ENCODE results near the gene NKX3-2.

Gene NKX3-2

GRCh38 chr4:13543839-13544605 is at the start of gene NKX3-2:
Gene NKX3-2, minus strand, starts transcription at chr4:13544508. Its CDS starts 94 bp downstream, at chr4:13544414.
- no peak for TF ChIP-seq GATA2 (IDR thresholded peaks at IDR 0.05; ENCODE audit: low read depth, low read length)
- no peak for TF ChIP-seq GATA3 (IDR thresholded peaks at IDR 0.05; ENCODE audit: low read depth, low read length)

- TF ChIP-seq GATA3 (IDR thresholded peaks at IDR 0.05; ENCODE audit: low read depth, low read length) (no peak), GATA2 (IDR thresholded peaks at IDR 0.05; ENCODE audit: low read depth, low read length) (no peak)
Measured at GRCh38 chr4:13592220-13592619, 47.9 kb upstream of the NKX3-2 start.

GRCh38 chr4:13590766-13591165 is 46.5 kb upstream of the NKX3-2 start:
- TF ChIP-seq GATA2 (IDR thresholded peaks at IDR 0.05; ENCODE audit: low read depth, low read length) (no peak), GATA3 (IDR thresholded peaks at IDR 0.05; ENCODE audit: low read depth, low read length) (no peak)

DNA sequence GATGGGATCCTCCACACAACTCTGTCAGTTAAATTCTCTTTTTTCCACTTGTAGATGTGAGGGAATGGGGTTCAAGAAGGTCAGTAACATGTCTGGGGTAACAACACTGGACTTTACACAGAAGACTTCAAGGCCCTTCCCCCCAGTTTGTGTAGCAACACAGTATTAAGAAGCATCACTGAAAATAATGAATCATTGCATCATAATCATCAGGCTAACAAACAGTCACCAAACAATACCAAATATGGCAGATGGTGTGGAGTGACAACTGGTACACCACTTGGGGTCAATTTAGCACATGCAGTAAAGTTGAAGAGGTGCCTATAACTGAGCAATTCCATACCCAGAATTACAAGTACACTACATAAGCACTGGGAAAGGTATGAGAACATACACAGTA is 44.6 kb upstream of the NKX3-2 start:
- TF ChIP-seq GATA2 (IDR thresholded peaks at IDR 0.05; ENCODE audit: low read depth, low read length) (no peak), GATA3 (IDR thresholded peaks at IDR 0.05; ENCODE audit: low read depth, low read length) (no peak)

GRCh38 chr4:13584481-13584880 is 40.2 kb upstream of the NKX3-2 start:
- no peak for TF ChIP-seq GATA3 (IDR thresholded peaks at IDR 0.05; ENCODE audit: low read depth, low read length)
- TF ChIP-seq GATA2 (IDR thresholded peaks at IDR 0.05; ENCODE audit: low read depth, low read length): no peak

DNA sequence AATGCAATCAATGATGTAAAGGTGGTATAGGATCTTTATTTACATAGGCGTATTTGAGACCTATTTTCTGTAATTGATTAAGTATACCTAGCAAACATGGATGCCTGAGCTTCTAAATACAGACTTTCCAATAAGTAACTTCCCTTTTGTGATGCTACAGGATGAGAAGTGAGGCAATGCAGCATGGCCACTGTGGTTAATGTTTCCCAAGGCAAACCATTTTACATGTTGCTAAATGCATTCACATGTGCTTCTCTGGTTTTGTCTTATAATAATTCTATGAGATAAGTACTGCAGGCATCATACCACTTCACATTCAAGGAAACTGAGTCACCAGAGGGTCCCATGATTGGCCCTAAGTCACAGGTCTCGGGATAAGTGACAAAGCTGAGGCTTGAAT is 35.7 kb upstream of the NKX3-2 start:
- TF ChIP-seq GATA3 (IDR thresholded peaks at IDR 0.05; ENCODE audit: low read depth, low read length) (no peak), GATA2 (IDR thresholded peaks at IDR 0.05; ENCODE audit: low read depth, low read length) (no peak)

GRCh38 chr4:13577660-13578059 is 33.4 kb upstream of the NKX3-2 start:
- TF ChIP-seq GATA2 (IDR thresholded peaks at IDR 0.05; ENCODE audit: low read depth, low read length) (no peak), GATA3 (IDR thresholded peaks at IDR 0.05; ENCODE audit: low read depth, low read length) (no peak)

GRCh38 chr4:13570916-13571315 is 26.6 kb upstream of the NKX3-2 start:
- TF ChIP-seq GATA3 (IDR thresholded peaks at IDR 0.05; ENCODE audit: low read depth, low read length): no peak
- TF ChIP-seq GATA2 (IDR thresholded peaks at IDR 0.05; ENCODE audit: low read depth, low read length): no peak

DNA sequence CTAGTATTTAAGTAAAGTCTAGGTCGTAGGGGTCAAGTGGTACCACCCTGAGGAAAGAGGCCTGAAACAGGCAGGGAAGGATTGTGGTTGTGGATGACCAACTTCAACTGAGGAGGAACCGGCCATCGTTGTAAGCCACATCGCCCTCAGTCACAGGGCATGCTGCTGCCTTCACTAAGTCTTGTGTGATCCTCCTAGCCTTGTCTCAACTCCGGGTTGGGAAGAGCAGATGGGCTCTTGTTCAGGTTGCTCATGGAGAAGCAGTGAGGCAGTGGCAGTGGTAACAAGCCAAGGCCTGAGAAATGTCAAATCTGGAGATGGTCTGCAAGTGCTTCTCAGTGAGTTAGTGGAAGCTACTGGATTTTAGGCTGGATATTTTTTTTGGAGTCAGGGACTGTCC is 22.8 kb upstream of the NKX3-2 start:
- TF ChIP-seq GATA3 (IDR thresholded peaks at IDR 0.05; ENCODE audit: low read depth, low read length) (no peak), GATA2 (IDR thresholded peaks at IDR 0.05; ENCODE audit: low read depth, low read length) (no peak)

DNA sequence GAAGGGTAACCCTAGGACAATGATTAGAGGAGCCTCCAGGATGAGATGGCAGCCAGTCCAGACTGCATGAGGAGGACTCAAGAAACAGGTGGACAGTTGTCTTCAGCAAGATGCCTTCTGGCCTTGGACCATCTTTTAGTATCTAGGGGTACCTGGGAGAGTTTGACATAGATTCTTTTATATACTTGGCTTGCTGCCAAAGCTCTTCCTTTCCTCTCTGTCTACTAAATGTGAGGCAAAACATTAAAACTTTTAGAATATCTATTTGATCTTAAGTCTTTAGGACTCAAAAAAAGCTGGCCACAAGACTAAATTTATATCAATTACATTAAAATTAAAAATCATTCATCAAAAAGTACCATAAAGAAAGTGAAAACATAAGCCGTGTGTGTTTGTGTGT is 18.6 kb upstream of the NKX3-2 start:
- TF ChIP-seq GATA3 (IDR thresholded peaks at IDR 0.05; ENCODE audit: low read depth, low read length): no peak
- TF ChIP-seq GATA2 (IDR thresholded peaks at IDR 0.05; ENCODE audit: low read depth, low read length): no peak

DNA sequence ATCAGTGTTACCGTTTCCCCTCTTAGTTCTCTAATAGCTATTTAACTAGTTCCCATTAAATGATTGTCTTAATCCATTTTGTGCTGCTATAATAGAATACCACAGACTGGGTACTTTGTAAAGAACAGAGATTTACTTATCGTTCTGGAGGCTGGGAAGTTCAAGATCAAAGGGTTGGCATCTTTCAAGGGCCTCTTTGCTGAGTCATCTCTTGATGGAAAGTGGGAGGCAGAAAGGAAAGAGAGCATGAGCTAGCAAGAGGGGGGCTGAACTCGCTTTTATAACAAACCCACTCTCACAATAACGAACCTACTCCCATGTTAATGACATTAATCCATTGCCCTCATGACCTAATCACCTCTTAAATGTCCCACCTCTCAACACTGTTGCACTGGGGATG is 17.4 kb upstream of the NKX3-2 start:
- TF ChIP-seq GATA3 (IDR thresholded peaks at IDR 0.05; ENCODE audit: low read depth, low read length) (no peak), GATA2 (IDR thresholded peaks at IDR 0.05; ENCODE audit: low read depth, low read length) (no peak)

GRCh38 chr4:13559413-13559812 is 15.1 kb upstream of the NKX3-2 start:
- TF ChIP-seq GATA3 (IDR thresholded peaks at IDR 0.05; ENCODE audit: low read depth, low read length) (no peak), GATA2 (IDR thresholded peaks at IDR 0.05; ENCODE audit: low read depth, low read length) (no peak)

- no peak for TF ChIP-seq GATA3 (IDR thresholded peaks at IDR 0.05; ENCODE audit: low read depth, low read length)
- TF ChIP-seq GATA2 (IDR thresholded peaks at IDR 0.05; ENCODE audit: low read depth, low read length): no peak
Measured at GRCh38 chr4:13558881-13559280, 14.6 kb upstream of the NKX3-2 start.

GRCh38 chr4:13555325-13555724 is 11.0 kb upstream of the NKX3-2 start:
- TF ChIP-seq GATA2 (IDR thresholded peaks at IDR 0.05; ENCODE audit: low read depth, low read length) (no peak), GATA3 (IDR thresholded peaks at IDR 0.05; ENCODE audit: low read depth, low read length) (no peak)

- TF ChIP-seq GATA3 (IDR thresholded peaks at IDR 0.05; ENCODE audit: low read depth, low read length) (no peak), GATA2 (IDR thresholded peaks at IDR 0.05; ENCODE audit: low read depth, low read length) (no peak)
Measured at GRCh38 chr4:13553081-13553480, 8.8 kb upstream of the NKX3-2 start.

All from SH-SY5Y (cell line).